ENCODE measurements around the gene ZNF341.

- TF ChIP-seq REST (IDR thresholded peaks at IDR 0.05; ENCODE audit: insufficient read depth in 1 of 2, low read depth in 2 of 2, low read length in 1 of 2) = no peak
- no peak for TF ChIP-seq CTCF (IDR thresholded peaks at IDR 0.05)
- TF ChIP-seq SIN3A (IDR thresholded peaks at IDR 0.05; ENCODE audit: borderline replicate concordance, insufficient read depth, low read depth, low read length) = no peak
- no peak for TF ChIP-seq POLR2AphosphoS5 (IDR thresholded peaks at IDR 0.05; ENCODE audit: low read depth, low read length)
- TF ChIP-seq TCF7L2 (IDR thresholded peaks at IDR 0.05; ENCODE audit: low read depth, low read length) = no peak
These were observed 43.5 kb upstream of the ZNF341 start for GRCh38 chr20:33687993-33688937.
